Cardiac fibroblast (primary cell): ENCODE data around the gene MYO7A.
A peak's percentile ranks its signal among the peaks of the same experiment; 100 is the strongest.

Experiments
- DNase-seq, 2 donors: peaks; one replicate each; pipeline versions ENCODE4 v3.0.0 to v3.0.0-alpha.2; 2010; ENCODE audit warnings: low read depth in 2 of 2
- H3K4me3 ChIP-seq, 2 donors: replicated peaks in 1 of 2; 1 replicate in 1 of 2; 2 replicates in 1 of 2; pipeline ENCODE4 v1.5.1; 2011; ENCODE audit warnings: low read depth in 2 of 2, low read length in 2 of 2, mild to moderate bottlenecking in 2 of 2, moderate library complexity in 1 of 2
- TF ChIP-seq, protein P1 (sequence below): IDR thresholded peaks from one replicate; pipeline ENCODE4 v1.5.1; 2011; ENCODE audit warnings: low read depth, mild to moderate bottlenecking, low read length, inconsistent platforms

The MYO7A gene

DNA sequence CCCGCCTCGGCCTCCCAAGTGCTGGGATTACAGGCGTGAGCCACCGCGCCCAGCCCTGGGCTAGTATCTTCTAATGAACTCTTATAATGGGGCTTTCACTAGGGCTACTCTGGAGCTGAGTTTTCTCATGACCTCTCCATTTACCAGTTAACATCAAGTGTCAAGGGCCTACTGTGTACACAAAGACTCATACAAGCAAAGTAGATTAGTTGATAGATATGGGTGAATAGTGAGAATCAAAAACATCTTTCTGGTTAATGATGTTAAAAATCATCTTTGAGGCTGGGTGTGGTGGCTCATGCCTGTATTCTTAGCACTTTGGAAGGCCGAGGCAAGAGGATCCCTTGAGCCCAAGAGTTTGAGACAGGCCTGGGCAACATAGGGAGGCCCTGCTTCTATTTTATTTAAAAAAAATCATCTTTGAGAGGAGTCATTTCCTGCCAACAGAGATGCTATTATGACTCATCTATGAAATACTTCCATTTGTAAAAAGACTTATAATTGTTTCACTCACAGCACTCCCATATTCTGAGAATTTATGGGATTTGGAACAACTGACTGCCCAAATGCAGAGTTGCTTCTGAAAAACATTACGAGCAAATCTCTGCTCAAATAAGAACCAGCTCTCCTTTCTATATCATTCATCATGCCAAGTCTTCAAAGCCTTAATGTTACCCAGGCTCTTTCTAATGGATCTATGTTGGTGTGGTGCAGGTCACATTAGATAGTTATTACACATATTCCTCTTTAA is 116.4 kb downstream of the MYO7A start:
- peak; percentile 78 to 85 for DNase-seq
- TF ChIP-seq, protein P1, sequence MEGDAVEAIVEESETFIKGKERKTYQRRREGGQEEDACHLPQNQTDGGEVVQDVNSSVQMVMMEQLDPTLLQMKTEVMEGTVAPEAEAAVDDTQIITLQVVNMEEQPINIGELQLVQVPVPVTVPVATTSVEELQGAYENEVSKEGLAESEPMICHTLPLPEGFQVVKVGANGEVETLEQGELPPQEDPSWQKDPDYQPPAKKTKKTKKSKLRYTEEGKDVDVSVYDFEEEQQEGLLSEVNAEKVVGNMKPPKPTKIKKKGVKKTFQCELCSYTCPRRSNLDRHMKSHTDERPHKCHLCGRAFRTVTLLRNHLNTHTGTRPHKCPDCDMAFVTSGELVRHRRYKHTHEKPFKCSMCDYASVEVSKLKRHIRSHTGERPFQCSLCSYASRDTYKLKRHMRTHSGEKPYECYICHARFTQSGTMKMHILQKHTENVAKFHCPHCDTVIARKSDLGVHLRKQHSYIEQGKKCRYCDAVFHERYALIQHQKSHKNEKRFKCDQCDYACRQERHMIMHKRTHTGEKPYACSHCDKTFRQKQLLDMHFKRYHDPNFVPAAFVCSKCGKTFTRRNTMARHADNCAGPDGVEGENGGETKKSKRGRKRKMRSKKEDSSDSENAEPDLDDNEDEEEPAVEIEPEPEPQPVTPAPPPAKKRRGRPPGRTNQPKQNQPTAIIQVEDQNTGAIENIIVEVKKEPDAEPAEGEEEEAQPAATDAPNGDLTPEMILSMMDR = no peak

DNA sequence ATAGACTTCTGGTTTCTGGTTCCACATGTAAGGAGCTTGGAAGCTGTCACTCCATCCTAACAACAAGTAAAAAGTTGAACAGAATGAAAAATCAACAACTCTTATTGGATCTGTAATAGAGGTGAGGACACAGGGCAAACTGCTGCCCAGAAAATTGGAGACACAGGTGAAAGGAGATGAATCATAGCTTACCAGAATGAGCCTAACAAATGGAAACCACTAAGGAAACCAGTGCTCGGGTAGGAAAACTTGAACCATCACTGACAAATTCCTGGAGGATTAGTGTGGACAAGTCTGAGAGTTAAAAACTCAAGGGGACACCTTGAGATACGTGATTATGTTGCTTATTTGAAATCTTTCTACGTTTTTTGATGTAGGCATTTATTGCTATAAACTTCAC is 121.4 kb downstream of the MYO7A start:
- DNase-seq = peak in 1 of 2 donors; percentile 54
- no peak overlapping the region for H3K4me3 ChIP-seq
- TF ChIP-seq, protein P1 = no peak

More for the DNA sequence above, 116.4 kb downstream of the MYO7A start:
- no peak overlapping the region for H3K4me3 ChIP-seq

DNA sequence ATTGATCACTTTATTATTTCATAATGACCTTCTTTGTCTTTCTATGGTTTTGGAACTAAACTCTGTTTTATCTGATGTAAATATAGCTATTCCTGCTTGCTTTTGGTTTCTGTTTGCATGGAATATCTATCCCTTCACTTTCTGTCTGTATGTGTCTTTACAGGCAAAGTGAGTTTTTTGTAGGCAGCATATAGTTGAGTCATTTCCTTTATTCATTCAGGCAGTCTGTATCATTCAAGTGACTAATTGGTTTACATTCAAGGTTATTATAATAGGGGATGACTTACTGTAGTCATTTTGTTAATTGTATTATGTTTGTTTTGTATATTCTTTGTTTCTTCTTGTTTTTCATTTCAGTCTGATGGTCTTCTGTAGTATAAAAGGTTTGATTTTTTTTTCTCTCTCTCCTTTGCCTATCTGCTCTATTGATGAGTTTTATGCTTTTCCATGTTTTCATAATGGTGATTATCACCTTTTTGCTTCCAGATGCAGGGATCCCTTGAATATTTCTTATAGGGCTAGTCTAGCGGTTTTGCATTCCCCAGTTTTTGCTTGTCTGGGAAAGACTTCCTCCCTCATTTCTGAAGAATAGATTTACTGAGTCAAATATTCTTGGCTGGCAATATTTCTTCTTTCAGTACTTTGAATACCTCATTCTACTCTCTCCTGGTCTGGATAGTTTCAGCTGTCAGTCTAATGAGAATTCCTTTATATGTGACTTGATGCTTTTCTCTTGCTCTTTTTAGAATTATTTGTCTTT is 123.0 kb downstream of the MYO7A start:
- H3K4me3 ChIP-seq = no peak overlapping the region

DNA sequence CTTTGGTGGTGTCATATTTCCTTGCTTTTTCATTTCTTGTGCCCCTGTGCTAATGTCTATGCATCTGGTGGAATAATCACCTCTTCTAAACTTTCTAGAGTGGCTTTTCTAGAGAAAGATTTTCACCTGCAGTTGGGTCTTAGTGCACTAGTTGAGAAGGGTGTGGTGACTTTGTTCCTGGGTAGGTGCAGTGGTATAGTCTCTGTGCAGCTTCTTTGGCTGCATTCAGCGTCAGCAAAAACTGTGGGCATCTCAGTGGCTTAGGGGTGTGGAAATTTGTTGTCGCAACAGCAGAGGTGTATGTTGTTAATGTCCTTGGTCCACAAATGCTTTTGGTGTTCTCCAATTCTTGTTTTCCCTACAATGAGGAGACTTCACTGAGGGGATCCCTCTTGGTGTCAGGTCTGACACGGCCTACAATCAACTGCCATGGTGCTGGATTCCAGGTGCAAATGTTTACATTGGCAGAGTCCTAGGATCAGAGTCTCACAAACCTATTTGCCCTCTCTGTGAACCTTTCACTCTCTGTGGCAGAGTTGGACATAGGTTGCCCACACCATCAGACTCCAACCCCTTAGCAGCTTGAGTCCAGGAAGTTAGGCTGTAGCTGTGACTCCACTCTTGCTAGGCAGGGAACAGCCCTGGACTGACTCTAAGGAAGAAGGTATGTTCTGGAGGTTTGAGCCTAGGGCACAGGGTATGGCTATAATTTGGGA is 124.7 kb downstream of the MYO7A start:
- no peak for DNase-seq
- no peak overlapping the region for H3K4me3 ChIP-seq
- TF ChIP-seq, protein P1 = no peak

More for the DNA sequence above, 123.0 kb downstream of the MYO7A start:
- TF ChIP-seq, protein P1 = no peak
- peak; percentile 5 to 77 for DNase-seq

DNA sequence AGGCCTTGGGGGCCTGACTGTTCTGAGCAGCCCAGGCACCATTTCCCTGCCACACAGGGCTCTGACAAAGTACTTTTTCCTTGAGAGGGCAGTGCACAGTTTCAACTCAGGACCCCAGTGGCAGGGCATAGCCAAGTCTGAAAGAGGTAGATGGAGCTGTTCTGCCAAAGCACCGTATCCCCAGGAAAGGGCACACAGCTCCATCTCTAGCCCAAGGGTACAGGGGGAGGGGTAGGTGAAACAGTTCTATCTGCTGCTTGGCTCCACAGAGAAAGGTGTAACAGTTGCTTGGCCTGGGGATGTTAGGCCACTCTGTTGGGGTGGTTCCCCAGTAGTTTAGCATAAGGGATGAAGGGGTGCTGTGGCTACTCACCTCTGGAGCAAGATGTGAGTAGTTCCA is 125.6 kb downstream of the MYO7A start:
- DNase-seq = no peak
- TF ChIP-seq, protein P1 = no peak
- no peak overlapping the region for H3K4me3 ChIP-seq

DNA sequence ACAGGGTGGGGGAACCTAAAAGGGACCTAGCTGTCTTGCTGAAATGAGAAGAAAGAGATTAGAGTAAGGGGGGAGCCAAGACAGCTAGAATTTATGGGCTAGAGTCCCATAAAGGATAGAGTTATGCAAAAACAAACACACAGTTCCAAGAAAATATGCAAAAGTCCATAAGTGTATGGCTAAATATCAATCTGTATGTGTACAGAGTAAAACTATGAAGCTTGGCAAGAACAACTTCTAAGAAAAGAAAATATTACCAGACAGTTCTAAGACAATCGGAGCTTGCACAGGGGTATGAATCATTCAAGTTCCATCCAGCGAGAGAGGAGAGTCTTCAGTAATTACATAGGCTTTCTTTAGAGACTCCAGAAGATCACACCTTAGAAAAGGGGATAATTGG is 131.6 kb downstream of the MYO7A start:
- H3K4me3 ChIP-seq = no peak overlapping the region
- TF ChIP-seq, protein P1 = no peak
- peak; percentile 47 to 78 for DNase-seq
